BE2C (cell line): Measurements from ENCODE around the gene MEGF9.

Experiments
- DNase-seq: peaks from one replicate; pipeline ENCODE4 v3.0.0-alpha.2; 2020
- H3K27me3 ChIP-seq: fragments of 250-450 bp; sonication (Bioruptor Pico); 2 replicates; pipeline ENCODE4 v1.5.1; 2020; ENCODE audit warnings: mild to moderate bottlenecking
- H3K36me3 ChIP-seq: fragments of 250-450 bp; sonication (Bioruptor Pico); 2 replicates; pipeline ENCODE4 v1.5.1; 2020; ENCODE audit warnings: mild to moderate bottlenecking
- H3K4me1 ChIP-seq: fragments of 250-450 bp; sonication (Bioruptor Pico); 2 replicates; pipeline ENCODE4 v1.5.1; 2020
- H3K4me3 ChIP-seq: 2 replicates; pipeline ENCODE4 v1.5.1; 2011; ENCODE audit warnings: low read depth, low read length
- H3K9me3 ChIP-seq: fragments of 250-450 bp; sonication (Bioruptor Pico); 2 replicates; pipeline ENCODE4 v1.5.1; 2020
- TF ChIP-seq, protein P1 (sequence below): IDR thresholded peaks from 2 replicates; pipeline ENCODE4 v1.5.1; 2012; ENCODE audit warnings: mild to moderate bottlenecking, low read depth, low read length

The MEGF9 gene

GRCh38 chr9:120705174-120705573, 9.1 kb downstream of the MEGF9 start:
- Histone ChIP-seq H3K36me3 (no peaks in the 10 kb centered on the region), H3K27me3 (no peaks in the 10 kb centered on the region), H3K4me3 (no peak overlapping the region), H3K9me3 (no peaks in the 10 kb centered on the region), H3K4me1 (no peaks in the 10 kb centered on the region)
- TF ChIP-seq, protein P1, sequence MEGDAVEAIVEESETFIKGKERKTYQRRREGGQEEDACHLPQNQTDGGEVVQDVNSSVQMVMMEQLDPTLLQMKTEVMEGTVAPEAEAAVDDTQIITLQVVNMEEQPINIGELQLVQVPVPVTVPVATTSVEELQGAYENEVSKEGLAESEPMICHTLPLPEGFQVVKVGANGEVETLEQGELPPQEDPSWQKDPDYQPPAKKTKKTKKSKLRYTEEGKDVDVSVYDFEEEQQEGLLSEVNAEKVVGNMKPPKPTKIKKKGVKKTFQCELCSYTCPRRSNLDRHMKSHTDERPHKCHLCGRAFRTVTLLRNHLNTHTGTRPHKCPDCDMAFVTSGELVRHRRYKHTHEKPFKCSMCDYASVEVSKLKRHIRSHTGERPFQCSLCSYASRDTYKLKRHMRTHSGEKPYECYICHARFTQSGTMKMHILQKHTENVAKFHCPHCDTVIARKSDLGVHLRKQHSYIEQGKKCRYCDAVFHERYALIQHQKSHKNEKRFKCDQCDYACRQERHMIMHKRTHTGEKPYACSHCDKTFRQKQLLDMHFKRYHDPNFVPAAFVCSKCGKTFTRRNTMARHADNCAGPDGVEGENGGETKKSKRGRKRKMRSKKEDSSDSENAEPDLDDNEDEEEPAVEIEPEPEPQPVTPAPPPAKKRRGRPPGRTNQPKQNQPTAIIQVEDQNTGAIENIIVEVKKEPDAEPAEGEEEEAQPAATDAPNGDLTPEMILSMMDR: no peak
- DNase-seq: no peak

DNA sequence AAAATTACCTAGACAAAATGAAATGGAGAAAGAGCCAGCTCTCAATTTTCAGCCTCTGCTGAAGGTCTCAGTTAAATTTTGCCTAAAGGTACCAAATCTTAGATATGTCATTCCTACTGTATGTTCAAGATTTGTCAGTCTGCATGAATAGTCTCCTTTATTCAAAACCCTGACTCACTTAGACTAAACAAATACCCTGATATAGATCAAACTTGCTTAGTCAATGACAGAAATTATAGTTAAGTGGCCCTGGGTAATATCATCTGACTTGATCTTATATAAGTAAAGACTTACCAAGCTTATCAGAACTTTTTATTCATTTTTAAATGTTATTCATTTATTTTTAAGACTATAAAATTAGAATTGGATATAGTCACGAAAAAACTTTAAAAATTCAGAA, 12.2 kb downstream of the MEGF9 start:
- Histone ChIP-seq H3K27me3 (no peaks in the 10 kb centered on the region), H3K36me3 (no peaks in the 10 kb centered on the region), H3K4me1 (peaks cover 12% of the 10 kb centered on the region), H3K9me3 (no peaks in the 10 kb centered on the region), H3K4me3 (no peak overlapping the region)
- TF ChIP-seq, protein P1: no peak
- no peak for DNase-seq

GRCh38 chr9:120701248-120701647, 13.0 kb downstream of the MEGF9 start:
- H3K27me3 ChIP-seq: no peaks in the 10 kb centered on the region
- TF ChIP-seq, protein P1: no peak
- no peaks in the 10 kb centered on the region for H3K9me3 ChIP-seq
- H3K36me3 ChIP-seq: no peaks in the 10 kb centered on the region
- no peak for DNase-seq
- peaks cover 12% of the 10 kb centered on the region for H3K4me1 ChIP-seq
- no peak overlapping the region for H3K4me3 ChIP-seq

- H3K36me3 ChIP-seq: no peaks in the 10 kb centered on the region
- H3K4me1 ChIP-seq: peaks cover 12% of the 10 kb centered on the region
- DNase-seq: peak; percentile 41
- H3K4me3 ChIP-seq: no peak overlapping the region
- TF ChIP-seq, protein P1: no peak
- no peaks in the 10 kb centered on the region for H3K9me3 ChIP-seq
- no peaks in the 10 kb centered on the region for H3K27me3 ChIP-seq
Measured at GRCh38 chr9:120698766-120699165, 15.5 kb downstream of the MEGF9 start.

DNA sequence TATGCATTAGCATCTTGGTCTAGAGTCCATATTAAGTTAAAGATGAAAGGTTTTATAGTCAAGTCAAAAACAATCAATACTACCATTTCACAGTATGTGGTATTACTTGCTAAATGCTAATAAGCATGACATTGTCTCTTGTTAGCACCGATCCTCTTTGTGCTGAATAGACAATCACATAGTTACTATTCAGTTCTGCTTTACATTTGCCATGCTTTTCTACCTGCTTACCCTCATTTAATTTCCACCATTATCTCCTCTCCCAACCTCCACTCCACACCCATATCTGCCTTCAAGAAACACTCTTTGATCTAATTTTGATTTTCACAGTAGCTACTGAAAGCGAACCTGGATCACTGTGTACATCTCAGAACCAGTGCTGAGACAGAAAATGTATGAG, 16.8 kb downstream of the MEGF9 start:
- Histone ChIP-seq H3K4me1 (peaks cover 12% of the 10 kb centered on the region), H3K9me3 (no peaks in the 10 kb centered on the region), H3K27me3 (no peaks in the 10 kb centered on the region), H3K4me3 (no peak overlapping the region), H3K36me3 (no peaks in the 10 kb centered on the region)
- TF ChIP-seq, protein P1: no peak
- no peak for DNase-seq

DNA sequence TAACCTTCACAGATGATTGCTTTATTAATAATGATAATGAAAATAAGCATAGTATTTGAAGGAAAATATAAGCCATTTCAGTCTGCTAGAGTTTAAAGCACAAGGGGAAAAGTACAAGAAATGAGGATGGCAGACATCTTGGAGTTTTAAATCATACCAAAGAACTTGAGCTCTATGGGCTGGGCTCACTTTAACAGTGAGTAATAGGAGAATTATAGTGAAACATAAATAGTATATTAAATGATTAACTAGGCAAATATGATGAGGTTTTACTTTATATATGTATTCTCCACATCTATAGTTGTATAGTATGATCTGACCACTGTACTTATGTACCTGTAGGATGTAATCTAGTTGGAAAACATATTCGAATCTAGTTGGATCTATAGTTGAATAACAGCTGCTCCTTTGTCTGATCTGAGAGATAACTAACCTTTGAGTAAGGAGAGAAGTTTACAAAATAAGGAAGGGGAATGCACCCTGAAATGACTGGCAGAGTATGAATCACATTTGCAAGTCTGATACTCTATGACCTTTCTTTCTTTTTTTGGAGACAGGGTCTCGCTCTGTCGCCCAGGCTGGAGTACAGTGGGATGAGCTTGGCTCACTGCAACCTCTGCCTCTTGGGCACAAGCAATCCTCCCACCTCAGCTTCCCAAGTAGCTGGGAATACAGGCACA, 17.6 kb downstream of the MEGF9 start:
- peaks cover 12% of the 10 kb centered on the region for H3K4me1 ChIP-seq
- H3K9me3 ChIP-seq: no peaks in the 10 kb centered on the region
- no peaks in the 10 kb centered on the region for H3K27me3 ChIP-seq
- no peak overlapping the region for H3K4me3 ChIP-seq
- no peaks in the 10 kb centered on the region for H3K36me3 ChIP-seq
- TF ChIP-seq, protein P1: no peak
- no peak for DNase-seq
